Left cardiac atrium (tissue), 2 donors: ENCODE data around the gene PAH. TPM values are rescaled to one million over a fixed set of nuclear protein-coding genes. Genes with fewer than 3 reads are reported as not detected.

Experiments used
- total RNA-seq, 2 donors: library from RNA; stranded (reverse); fragmentation: NEBNext Ultra II Directional; extraction: Animal tissue kit (Norgen Biotek cat#: 25700); gene quantifications; one replicate each; pipeline ENCODE4 v1.2.1, GENCODE V29; 2021
- donor health status: DM: no; HTN: yes; CAD: no; lungs with severe emphysema.
- donor health status: DM: yes; HTN: yes; CAD: no.

Gene PAH
- total RNA-seq, 2 donors from 2014 or later: 0.32 TPM; not detected in 1

Other genes with a start within 250 kb of the PAH start
- not detected for gene ASCL1, start 40.4 kb upstream of the PAH start, total RNA-seq